ENCODE measurements around the gene AP2S1. TPM values are rescaled to one million over a fixed set of nuclear protein-coding genes. Genes with fewer than 3 reads are reported as not detected.

The AP2S1 gene
- total and polyA plus RNA-seq, 2 of the 8 experiments (the other 6 are each of a cell fraction or from before 2014, with no cell fraction given), result 195 to 211 TPM

DNA sequence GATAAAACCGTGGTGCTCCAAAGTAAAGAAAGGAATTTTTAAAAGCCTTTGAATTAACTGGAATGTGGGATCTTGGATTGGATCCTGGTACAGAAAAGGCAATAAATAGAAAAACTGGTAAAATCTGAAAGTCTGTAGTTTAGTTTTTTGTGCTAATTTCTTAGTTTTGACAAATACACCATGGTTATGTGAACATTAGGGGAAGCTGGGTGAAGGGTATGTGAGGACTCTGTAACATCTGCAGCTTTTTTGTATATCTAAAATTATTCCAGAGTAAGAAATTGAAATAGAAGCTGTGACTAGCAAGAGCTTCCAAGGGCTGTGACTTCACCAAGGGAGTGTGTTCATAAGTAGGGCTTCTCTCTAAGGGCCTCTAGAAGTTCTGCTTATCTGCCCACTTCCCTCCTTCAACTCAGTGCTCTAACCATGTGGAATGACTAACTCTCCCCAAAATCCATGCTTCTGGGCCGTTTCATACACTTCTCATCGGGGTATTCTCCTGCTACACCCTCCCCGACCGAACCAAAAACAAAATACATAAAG, 36.7 kb upstream of the AP2S1 start:
- no peak overlapping the region for H4K5ac ChIP-seq (ENCODE audit: insufficient read length, low read depth, low read length)
- no peaks in the 10 kb centered on the region for H3K9me3 ChIP-seq (ENCODE audit: insufficient read depth in 2 of 2, low read depth in 1 of 2, low read length in 1 of 2)
- no peaks in the 10 kb centered on the region for H3K27me3 ChIP-seq (replicated peaks in 1 of 4; ENCODE audit: control insufficient read depth in 3 of 4, extremely low read depth in 1 of 4, insufficient read depth in 3 of 4, low read length in 3 of 4)
- H4K20me1 ChIP-seq (replicated peaks in 1 of 2; ENCODE audit: control insufficient read depth in 1 of 2, insufficient read depth in 2 of 2, low read length in 2 of 2), result peaks cover 2 to 7% of the 10 kb centered on the region in 2 experiments
- H3K23me2 ChIP-seq (ENCODE audit: low read depth, low read length), result no peaks in the 10 kb centered on the region
- H3K4me2 ChIP-seq (ENCODE audit: insufficient read depth in 1 of 2, low read depth in 2 of 2, low read length in 2 of 2), result no peak overlapping the region
- H2BK12ac ChIP-seq (ENCODE audit: low read depth, low read length), result no peak overlapping the region
- H3K4me3 ChIP-seq (ENCODE audit: extremely low read depth in 1 of 4, insufficient read depth in 2 of 4, low read depth in 3 of 4, low read length in 4 of 4), result no peak overlapping the region
- H3K79me1 ChIP-seq (ENCODE audit: low read depth, low read length), result peaks cover 4% of the 10 kb centered on the region; the same call in 1 of the 2 replicates
- H2BK5ac ChIP-seq (ENCODE audit: low read depth, low read length), result no peak overlapping the region
- no peak overlapping the region for H3K56ac ChIP-seq (replicated peaks; ENCODE audit: insufficient read length, low read depth, low read length)
- H3K36me3 ChIP-seq (ENCODE audit: control insufficient read depth in 2 of 4, insufficient read depth in 4 of 4, low read length in 3 of 4), result no peaks in the 10 kb centered on the region
- no peak overlapping the region for H3K9ac ChIP-seq (replicated peaks in 1 of 4; ENCODE audit: extremely low read depth in 1 of 4, low read depth in 3 of 4, low read length in 3 of 4)
- H3K79me2 ChIP-seq (ENCODE audit: control insufficient read depth in 1 of 2, insufficient read depth in 2 of 2, low read length in 2 of 2), result peaks cover 3 to 77% of the 10 kb centered on the region in 2 experiments; a peak in 3 of 4 replicates
- FAIRE-seq (no peak), DNase-seq (ENCODE audit: low read depth in 1 of 2, low spot score in 2 of 2) (no peak)
- H2BK120ac ChIP-seq (replicated peaks; ENCODE audit: low read depth, low read length), result no peak overlapping the region
- H2BK15ac ChIP-seq (ENCODE audit: low read length), result no peak overlapping the region
- 93% methylated on average over 5 of the region's 5 CpGs; no CpG with 5 or more reads in 1 of the 2 experiments for WGBS, 2 experiments (ENCODE audit: extremely low coverage in 1 of 2, insufficient coverage in 1 of 2, insufficient read length in 1 of 2, insufficient replicate concordance in 2 of 2, low coverage in 1 of 2, low lambda C conversion rate in 2 of 2, missing lambda C conversion rate in 1 of 2)
- H3K4me1 ChIP-seq (replicated peaks in 1 of 4; ENCODE audit: control insufficient read depth in 3 of 4, insufficient read depth in 4 of 4, low read length in 3 of 4), result no peaks in the 10 kb centered on the region; a peak in 1 of 7 replicates
- no peak overlapping the region for H4K91ac ChIP-seq (replicated peaks; ENCODE audit: insufficient read length, low read length)
- POLR2A ChIA-PET (ENCODE audit: partially characterized antibody), result no interaction called here
- H3K27ac ChIP-seq (ENCODE audit: low read depth, low read length), result no peak overlapping the region
- no peak overlapping the region for H2BK20ac ChIP-seq (ENCODE audit: low read length)
- H2AK5ac ChIP-seq (ENCODE audit: low read depth, low read length), result no peak overlapping the region
- H3K14ac ChIP-seq (ENCODE audit: insufficient read length), result no peak overlapping the region
- H3K4ac ChIP-seq (replicated peaks; ENCODE audit: insufficient read length, low read depth, low read length), result no peak overlapping the region
- CTCF ChIA-PET (ENCODE audit: partially characterized antibody), result interaction anchor here (0.7 to 1.0 kb wide), 3 partner anchors 20 to 103 kb away, joined by 3 to 4 read pairs (median 3); no protein-coding TSS in a partner anchor
- no peak overlapping the region for H4K8ac ChIP-seq (ENCODE audit: extremely low read depth, insufficient read depth, low read length)
- no peak overlapping the region for H3K18ac ChIP-seq (ENCODE audit: extremely low read depth, low read length)
- no peak overlapping the region for H3K23ac ChIP-seq (ENCODE audit: insufficient read length)
- no peak overlapping the region for H2AFZ ChIP-seq (ENCODE audit: low read length)
- no peak for TF ChIP-seq CHD2 (IDR thresholded peaks at IDR 0.05; ENCODE audit: low read length)
- TF ChIP-seq RNF2 (IDR thresholded peaks at IDR 0.05; ENCODE audit: borderline replicate concordance, low read depth, low read length, missing control alignments, poor library complexity, severe bottlenecking), result no peak
- no peak for TF ChIP-seq SIN3A (conservative IDR thresholded peaks at IDR 0.05 in 1 of 2, IDR thresholded peaks at IDR 0.05 in 1 of 2; ENCODE audit: low read depth in 1 of 2, low read length in 2 of 2)
- TF ChIP-seq SUZ12 (IDR thresholded peaks at IDR 0.05; ENCODE audit: low read length), result no peak
- TF ChIP-seq FOSL1 (IDR thresholded peaks at IDR 0.05; ENCODE audit: insufficient read depth, low read depth, low read length), result no peak
- TF ChIP-seq SAP30 (IDR thresholded peaks at IDR 0.05; ENCODE audit: insufficient read depth, insufficient replicate concordance, low read length), result no peak
- TF ChIP-seq POLR2A (IDR thresholded peaks at IDR 0.05; ENCODE audit: control extremely low read depth in 1 of 2, low read depth in 2 of 2, low read length in 2 of 2), result no peak

All from H1 (cell line).